MM.1S (cell line): ENCODE measurements around the gene TRIM29.

Source experiments
- DNase-seq: peaks from one replicate; pipeline ENCODE4 v3.0.0-alpha.2; 2015
- H2AFZ ChIP-seq: fragments of 300-600 bp; sonication (generic); 2 replicates; pipeline ENCODE4 v1.6.0; 2016; ENCODE audit warnings: antibody characterized with exemption, low read length
- H3F3A ChIP-seq: fragments of 300-600 bp; sonication (generic); 2 replicates; pipeline ENCODE4 v1.6.1; 2016; ENCODE audit warnings: mild to moderate bottlenecking, antibody characterized with exemption, low read length, moderate library complexity, mixed read lengths; ENCODE audit not compliant: insufficient read depth
- H3K27ac ChIP-seq: fragments of 300-600 bp; sonication (generic); 2 replicates; pipeline ENCODE4 v1.5.1; 2016; ENCODE audit warnings: mild to moderate bottlenecking, low read length
- H3K27me3 ChIP-seq: fragments of 300-600 bp; sonication (generic); replicated peaks from 2 replicates; pipeline ENCODE4 v1.6.0; 2016; ENCODE audit warnings: low read length; ENCODE audit not compliant: insufficient read depth
- H3K36me3 ChIP-seq: fragments of 300-600 bp; sonication (generic); replicated peaks from 2 replicates; pipeline ENCODE4 v1.6.1; 2016; ENCODE audit warnings: mild to moderate bottlenecking, low read length, mixed read lengths; ENCODE audit not compliant: insufficient read depth
- H3K4me1 ChIP-seq: fragments of 300-600 bp; sonication (generic); 2 replicates; pipeline ENCODE4 v1.6.1; 2016; ENCODE audit warnings: low read length, mixed read lengths
- H3K4me2 ChIP-seq: fragments of 300-600 bp; sonication (generic); 2 replicates; pipeline ENCODE4 v1.6.0; 2016; ENCODE audit warnings: low read depth, low read length
- H3K4me3 ChIP-seq: fragments of 300-600 bp; sonication (generic); 2 replicates; pipeline ENCODE4 v1.5.1; 2016; ENCODE audit warnings: low read length, mixed read lengths
- H3K79me2 ChIP-seq: fragments of 300-600 bp; sonication (generic); 2 replicates; pipeline ENCODE4 v1.6.1; 2016; ENCODE audit warnings: mixed run types, low read length, mixed read lengths
- H3K9ac ChIP-seq: fragments of 300-600 bp; sonication (generic); 2 replicates; pipeline ENCODE4 v1.6.1; 2016; ENCODE audit warnings: low read length, mixed read lengths
- H3K9me2 ChIP-seq: fragments of 300-600 bp; sonication (generic); replicated peaks from 2 replicates; pipeline ENCODE4 v1.6.1; 2016; ENCODE audit warnings: mild to moderate bottlenecking, low read length, mixed read lengths; ENCODE audit not compliant: insufficient read depth
- H3K9me3 ChIP-seq: fragments of 300-600 bp; sonication (generic); replicated peaks from 2 replicates; pipeline ENCODE4 v1.6.1; 2016; ENCODE audit warnings: mild to moderate bottlenecking, low read length, mixed read lengths; ENCODE audit not compliant: insufficient read depth
- H4K20me1 ChIP-seq: fragments of 300-600 bp; sonication (generic); 2 replicates; pipeline ENCODE4 v1.6.1; 2016; ENCODE audit warnings: mild to moderate bottlenecking, low read length, moderate library complexity, mixed read lengths; ENCODE audit not compliant: insufficient read depth
- CTCF ChIP-seq: fragments of 300-600 bp; sonication (generic); IDR thresholded peaks from 2 replicates; pipeline ENCODE4 v1.5.1; 2016; ENCODE audit warnings: antibody characterized with exemption, low read length, mixed read lengths
- EZH2 ChIP-seq: fragments of 300-600 bp; sonication (generic); optimal IDR thresholded peaks from 2 replicates; pipeline ENCODE3; 2017; ENCODE audit warnings: low read depth, mild to moderate bottlenecking, antibody characterized with exemption, low read length, mixed read lengths
- EZH2phosphoT487 ChIP-seq: fragments of 300-600 bp; sonication (generic); IDR thresholded peaks from 2 replicates; pipeline ENCODE4 v1.6.1; 2018; ENCODE audit warnings: antibody characterized with exemption, low read length

Gene TRIM29

GRCh38 chr11:120135838-120136237, 2.1 kb downstream of the TRIM29 start:
- H3K4me3 ChIP-seq = no peak overlapping the region
- no peak overlapping the region for H2AFZ ChIP-seq
- H3K27me3 ChIP-seq = peaks cover 43% of the 10 kb centered on the region
- no peak overlapping the region for H3K4me2 ChIP-seq
- H3K79me2 ChIP-seq = no peaks in the 10 kb centered on the region
- H3K36me3 ChIP-seq = no peaks in the 10 kb centered on the region
- H3K9me3 ChIP-seq = no peaks in the 10 kb centered on the region
- H3K27ac ChIP-seq = no peak overlapping the region
- TF ChIP-seq EZH2phosphoT487 (no peak), CTCF (no peak), EZH2 (no peak)
- no peak overlapping the region for H3K9ac ChIP-seq
- H4K20me1 ChIP-seq = no peaks in the 10 kb centered on the region
- no peaks in the 10 kb centered on the region for H3K9me2 ChIP-seq
- no peaks in the 10 kb centered on the region for H3F3A ChIP-seq
- no peak for DNase-seq
- H3K4me1 ChIP-seq = no peaks in the 10 kb centered on the region

- Histone ChIP-seq H3K9ac (no peak overlapping the region), H3F3A (no peaks in the 10 kb centered on the region), H4K20me1 (no peaks in the 10 kb centered on the region), H3K79me2 (no peaks in the 10 kb centered on the region), H3K4me2 (no peak overlapping the region), H3K9me3 (no peaks in the 10 kb centered on the region), H2AFZ (no peak overlapping the region), H3K27ac (no peak overlapping the region), H3K36me3 (no peaks in the 10 kb centered on the region), H3K27me3 (peaks cover 52% of the 10 kb centered on the region), H3K4me3 (no peak overlapping the region), H3K4me1 (no peaks in the 10 kb centered on the region), H3K9me2 (no peaks in the 10 kb centered on the region)
- no peak for TF ChIP-seq CTCF
- TF ChIP-seq EZH2 = no peak
- TF ChIP-seq EZH2phosphoT487 = no peak
- no peak for DNase-seq
Observed at GRCh38 chr11:120134931-120135228, 3.0 kb downstream of the TRIM29 start.

DNA sequence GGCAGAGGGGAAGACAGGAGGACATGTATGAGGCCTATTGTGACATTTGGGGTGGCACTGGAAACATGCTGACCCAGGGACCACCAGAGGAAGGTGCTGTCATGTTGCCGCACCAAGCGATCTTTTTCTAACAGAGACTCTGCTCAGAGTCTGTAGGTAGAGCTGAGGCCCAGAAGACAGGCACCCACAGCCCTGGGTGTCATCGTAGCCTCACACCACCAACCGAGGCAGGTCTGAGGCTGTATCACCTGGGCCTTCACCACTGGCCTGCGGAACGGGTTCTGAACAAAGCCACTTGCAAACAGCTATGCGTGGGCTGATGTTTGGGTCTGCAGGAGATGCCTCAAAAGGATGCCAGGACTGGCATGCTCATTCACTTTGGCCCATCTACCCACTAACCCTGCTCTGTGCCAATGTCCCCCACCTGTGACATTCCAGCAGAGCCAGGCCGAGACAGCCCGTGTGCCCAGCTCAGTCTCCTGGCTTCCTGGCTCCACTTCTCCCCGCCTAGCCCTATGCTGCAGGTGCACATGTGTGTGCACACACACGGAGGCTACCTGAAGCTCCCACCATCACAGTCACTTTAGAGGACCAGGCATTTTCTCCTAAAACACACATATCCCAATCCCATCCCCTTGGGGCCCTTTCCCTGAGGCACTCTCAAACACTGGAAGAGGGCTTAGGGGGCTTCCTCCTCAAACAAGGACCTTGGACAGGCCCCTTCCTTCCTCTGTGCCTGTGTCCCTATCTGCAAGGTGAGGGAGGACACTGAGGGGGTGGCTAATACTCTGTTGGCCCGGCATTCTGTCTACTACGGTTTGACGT, 3.6 kb downstream of the TRIM29 start:
- Histone ChIP-seq H3K9me2 (no peaks in the 10 kb centered on the region), H3K27ac (no peak overlapping the region), H3K9me3 (no peaks in the 10 kb centered on the region), H3K4me1 (no peaks in the 10 kb centered on the region), H3F3A (no peaks in the 10 kb centered on the region), H3K4me2 (no peak overlapping the region), H3K79me2 (no peaks in the 10 kb centered on the region), H3K4me3 (no peak overlapping the region), H3K36me3 (no peaks in the 10 kb centered on the region), H3K27me3 (peaks cover 58% of the 10 kb centered on the region), H4K20me1 (no peaks in the 10 kb centered on the region), H2AFZ (no peak overlapping the region), H3K9ac (no peak overlapping the region)
- TF ChIP-seq EZH2 (no peak), CTCF (no peak), EZH2phosphoT487 (no peak)
- DNase-seq = no peak
